NCI-H2107 treated with DMSO at 0.1 percent for 48 hours (cell line): ENCODE data around the gene FAM20C.

Source experiments
- DNase-seq: peaks from one replicate; lab custom pipeline; 2025; ENCODE audit not compliant: unreplicated experiment; lab: John Stamatoyannopoulos, UW

Gene FAM20C

GRCh38 chr7:300546-301290, 108.3 kb downstream of the FAM20C start:
- DNase-seq: no peak

- DNase-seq: no peak
Measured at GRCh38 chr7:301291-302053, 109.1 kb downstream of the FAM20C start.

GRCh38 chr7:302054-302992, 110.0 kb downstream of the FAM20C start:
- DNase-seq: no peak

- DNase-seq: no peak
Measured at GRCh38 chr7:303425-303824, 111.1 kb downstream of the FAM20C start.

GRCh38 chr7:303884-304573, 111.7 kb downstream of the FAM20C start:
- DNase-seq: no peak

GRCh38 chr7:304574-305409, 112.4 kb downstream of the FAM20C start:
- DNase-seq: no peak

GRCh38 chr7:305410-306151, 113.2 kb downstream of the FAM20C start:
- DNase-seq: no peak

- no peak for DNase-seq
Measured at GRCh38 chr7:307970-308369, 115.6 kb downstream of the FAM20C start.

- no peak for DNase-seq
Measured at GRCh38 chr7:309586-310228, 117.3 kb downstream of the FAM20C start.
